Measurements from ENCODE around the gene ACE.

Gene ACE

GRCh38 chr17:63535640-63536039 is 58.8 kb downstream of the ACE start:
- H3K4me3 ChIP-seq (ENCODE audit: low read depth, low read length) = no peak overlapping the region
- TF ChIP-seq CTCF (IDR thresholded peaks at IDR 0.05; ENCODE audit: control insufficient read depth, extremely low read depth, insufficient read depth) = no peak
- no peak for DNase-seq (ENCODE audit: low read depth)

GRCh38 chr17:63537001-63537400 is 60.1 kb downstream of the ACE start:
- DNase-seq (ENCODE audit: low read depth) = no peak
- no peak for TF ChIP-seq CTCF (IDR thresholded peaks at IDR 0.05; ENCODE audit: control insufficient read depth, extremely low read depth, insufficient read depth)
- H3K4me3 ChIP-seq (ENCODE audit: low read depth, low read length) = no peak overlapping the region

DNA sequence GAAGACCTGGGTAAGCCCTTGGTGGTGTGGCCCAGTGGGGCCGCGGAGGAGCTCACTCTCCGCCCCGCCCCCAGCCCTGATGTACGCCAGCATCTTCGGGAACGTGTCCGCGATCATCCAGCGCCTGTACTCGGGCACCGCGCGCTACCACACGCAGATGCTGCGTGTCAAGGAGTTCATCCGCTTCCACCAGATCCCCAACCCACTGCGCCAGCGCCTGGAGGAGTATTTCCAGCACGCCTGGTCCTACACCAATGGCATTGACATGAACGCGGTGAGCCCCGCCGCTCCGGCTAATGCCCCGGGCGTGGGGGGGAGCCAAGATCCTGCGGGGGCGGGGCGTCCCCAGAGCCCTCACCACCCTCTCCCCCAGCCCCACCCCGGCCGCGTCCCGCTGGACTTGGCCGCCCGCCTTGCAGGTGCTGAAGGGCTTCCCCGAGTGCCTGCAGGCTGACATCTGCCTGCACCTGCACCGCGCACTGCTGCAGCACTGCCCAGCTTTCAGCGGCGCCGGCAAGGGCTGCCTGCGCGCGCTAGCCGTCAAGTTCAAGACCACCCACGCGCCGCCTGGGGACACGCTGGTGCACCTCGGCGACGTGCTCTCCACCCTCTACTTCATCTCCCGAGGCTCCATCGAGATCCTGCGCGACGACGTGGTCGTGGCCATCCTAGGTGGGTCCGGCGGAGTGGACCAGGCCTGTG is 61.3 kb downstream of the ACE start:
- no peak for DNase-seq (ENCODE audit: low read depth)
- no peak overlapping the region for H3K4me3 ChIP-seq (ENCODE audit: low read depth, low read length)
- TF ChIP-seq CTCF (IDR thresholded peaks at IDR 0.05; ENCODE audit: control insufficient read depth, extremely low read depth, insufficient read depth) = no peak

DNA sequence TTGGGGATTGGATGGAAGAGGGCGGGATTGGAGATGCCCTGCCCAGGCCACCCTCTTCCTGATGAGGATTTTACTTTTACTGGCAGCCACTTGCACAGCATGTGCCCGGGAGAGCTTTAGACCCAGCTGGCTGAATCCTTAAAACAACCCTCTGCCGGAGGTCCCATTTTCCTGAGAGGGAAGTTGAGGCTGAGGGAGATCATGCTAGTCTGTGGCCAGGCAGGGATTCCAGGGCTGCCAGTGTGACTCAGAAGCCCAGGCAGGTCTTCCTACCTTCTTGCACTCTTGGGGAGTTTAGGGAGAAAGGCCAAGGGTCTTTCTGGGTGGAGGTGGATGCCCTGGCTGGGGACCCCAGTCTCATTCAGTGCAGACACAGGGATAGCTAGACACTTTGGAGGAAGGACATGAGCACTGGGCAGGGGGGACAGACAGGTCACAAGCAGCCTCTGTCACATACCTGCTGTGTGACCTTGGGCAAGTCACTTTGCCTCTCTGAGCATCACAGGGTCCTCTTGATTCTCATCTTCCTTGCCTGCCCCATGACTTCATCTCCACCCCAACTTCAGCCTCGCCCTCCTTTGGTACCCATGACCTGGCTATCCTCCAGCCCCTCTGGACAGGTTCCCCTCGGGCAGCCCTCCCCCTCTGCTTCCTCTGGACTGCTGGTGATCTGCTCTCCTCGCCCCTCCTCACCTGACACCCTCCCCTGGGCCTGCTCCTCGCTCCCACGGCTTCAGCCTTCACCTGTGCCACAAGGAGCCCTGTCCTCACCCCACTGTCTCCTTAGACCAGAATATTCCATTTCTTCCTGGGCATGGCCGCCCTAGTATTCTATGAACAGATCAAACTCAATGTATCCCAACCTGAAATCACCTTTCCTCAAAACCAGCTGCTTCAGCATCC is 62.1 kb downstream of the ACE start:
- TF ChIP-seq CTCF (IDR thresholded peaks at IDR 0.05; ENCODE audit: control insufficient read depth, extremely low read depth, insufficient read depth) = no peak

DNA sequence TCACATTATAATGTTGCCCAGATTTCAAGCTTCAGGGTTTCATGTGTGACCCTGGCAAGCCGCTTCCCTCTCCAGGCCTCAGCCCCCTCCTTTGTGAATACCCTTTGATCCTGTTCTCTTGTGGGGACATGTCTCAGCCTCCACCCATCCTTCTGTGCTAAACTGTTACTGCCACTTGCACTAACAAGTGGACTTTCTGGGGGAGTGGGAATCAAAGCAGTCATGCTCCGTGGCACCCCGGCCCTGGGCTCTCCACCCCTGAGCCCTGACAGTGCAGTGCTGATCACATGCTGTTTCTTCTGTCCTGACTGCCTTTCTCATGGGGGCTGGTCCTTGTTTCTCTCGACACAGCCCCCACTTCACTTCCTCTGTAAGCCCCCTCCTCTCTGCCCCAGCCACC is 63.7 kb downstream of the ACE start:
- TF ChIP-seq CTCF (IDR thresholded peaks at IDR 0.05; ENCODE audit: control insufficient read depth, extremely low read depth, insufficient read depth) = no peak
- no peak for DNase-seq (ENCODE audit: low read depth)
- H3K4me3 ChIP-seq (ENCODE audit: low read depth, low read length) = no peak overlapping the region

More for the DNA sequence above, 62.1 kb downstream of the ACE start:
- DNase-seq (ENCODE audit: low read depth) = no peak
- no peak overlapping the region for H3K4me3 ChIP-seq (ENCODE audit: low read depth, low read length)

DNA sequence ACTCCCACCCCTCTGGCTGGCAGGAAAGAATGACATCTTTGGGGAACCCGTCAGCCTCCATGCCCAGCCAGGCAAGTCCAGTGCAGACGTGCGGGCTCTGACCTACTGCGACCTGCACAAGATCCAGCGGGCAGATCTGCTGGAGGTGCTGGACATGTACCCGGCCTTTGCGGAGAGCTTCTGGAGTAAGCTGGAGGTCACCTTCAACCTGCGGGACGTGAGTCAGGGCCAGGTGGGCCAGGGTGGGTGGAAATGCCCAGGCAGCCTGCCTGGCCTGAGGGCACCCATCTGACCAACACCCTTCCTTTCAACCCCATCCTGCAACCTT is 65.3 kb downstream of the ACE start:
- TF ChIP-seq CTCF (IDR thresholded peaks at IDR 0.05; ENCODE audit: control insufficient read depth, extremely low read depth, insufficient read depth) = no peak
- no peak overlapping the region for H3K4me3 ChIP-seq (ENCODE audit: low read depth, low read length)
- DNase-seq (ENCODE audit: low read depth) = no peak
